OCI-LY3 (cell line): Measurements from ENCODE around the gene NR3C2.

ENCODE experiments used
- H2AFZ ChIP-seq: fragments of 200-600, 300-600 bp; shearing (Covaris generic); 2 replicates; pipeline ENCODE4 v1.6.0; 2014; ENCODE audit warnings: antibody characterized with exemption, low read depth, low read length
- H3K27ac ChIP-seq: fragments of 200-600, 300-600 bp; sonication (generic); 2 replicates; pipeline ENCODE4 v1.5.1; 2014; ENCODE audit warnings: mild to moderate bottlenecking, low read length, moderate library complexity, mixed read lengths
- H3K27me3 ChIP-seq: fragments of 200-600, 300-600 bp; sonication (generic); 2 replicates; pipeline ENCODE4 v1.6.1; 2014; ENCODE audit warnings: low read depth, low read length, mixed read lengths
- H3K36me3 ChIP-seq: fragments of 200-600, 300-600 bp; sonication (generic); replicated peaks from 2 replicates; pipeline ENCODE3; 2014; ENCODE audit warnings: low read depth, low read length, mixed read lengths
- H3K4me1 ChIP-seq: fragments of 300-600, 200-600 bp; sonication (generic); 2 replicates; pipeline ENCODE4 v1.6.1; 2014; ENCODE audit warnings: low read length, mixed read lengths
- H3K4me2 ChIP-seq: fragments of 200-600, 300-600 bp; sonication (generic); 2 replicates; pipeline ENCODE4 v1.6.1; 2014; ENCODE audit warnings: low read length, mixed read lengths
- H3K4me3 ChIP-seq: fragments of 300-600, 200-600 bp; sonication (generic); 2 replicates; pipeline ENCODE4 v1.5.1; 2014; ENCODE audit warnings: antibody characterized with exemption, mild to moderate bottlenecking, low read length, moderate library complexity
- H3K79me2 ChIP-seq: fragments of 300-600, 200-600 bp; shearing (Covaris generic); 2 replicates; pipeline ENCODE4 v1.6.1; 2014; ENCODE audit warnings: mild to moderate bottlenecking, low read length, mixed read lengths
- H3K9ac ChIP-seq: fragments of 300-600, 200-600 bp; shearing (Covaris generic); 2 replicates; pipeline ENCODE4 v1.6.0; 2014; ENCODE audit warnings: mild to moderate bottlenecking, low read length, moderate library complexity
- H3K9me3 ChIP-seq: fragments of 200-600, 300-600 bp; shearing (Covaris generic); 2 replicates; pipeline ENCODE4 v1.6.1; 2014; ENCODE audit warnings: low read length, mixed read lengths; ENCODE audit not compliant: insufficient read depth
- H4K20me1 ChIP-seq: fragments of 200-600, 300-600 bp; sonication (generic); 2 replicates; pipeline ENCODE4 v1.6.1; 2016; ENCODE audit warnings: low read length, mixed read lengths; ENCODE audit not compliant: insufficient read depth
- EZH2phosphoT487 ChIP-seq: fragments of 200-600 bp; shearing (Covaris generic); IDR thresholded peaks from 2 replicates; pipeline ENCODE4 v1.6.1; 2018; ENCODE audit warnings: antibody characterized with exemption, mixed run types, low read depth
- TF ChIP-seq, protein P1 (sequence below): fragments of 200-600, 300-600 bp; sonication (generic); IDR thresholded peaks from 2 replicates; pipeline ENCODE4 v1.5.1; 2014; ENCODE audit warnings: antibody characterized with exemption, low read length, low read depth

The NR3C2 gene

DNA sequence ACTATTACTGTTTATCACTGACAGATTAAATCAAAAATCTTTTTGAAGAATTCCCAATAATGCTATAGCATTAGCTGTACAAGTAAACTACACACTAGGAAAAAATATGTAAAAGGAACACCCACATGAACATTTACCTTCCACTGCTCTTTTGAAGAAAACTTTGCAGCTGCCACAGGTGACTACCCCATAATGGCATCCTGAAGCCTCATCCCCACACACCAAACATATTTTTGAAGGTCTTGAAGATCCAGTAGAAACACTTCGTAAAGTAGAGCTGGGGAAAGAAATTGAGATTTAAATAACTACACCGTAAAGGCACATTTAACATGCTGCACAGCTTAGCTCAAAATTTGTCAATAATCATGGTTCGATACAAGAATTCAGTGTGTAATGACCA lies 182.4 kb downstream of the NR3C2 start:
- TF ChIP-seq, protein P1, sequence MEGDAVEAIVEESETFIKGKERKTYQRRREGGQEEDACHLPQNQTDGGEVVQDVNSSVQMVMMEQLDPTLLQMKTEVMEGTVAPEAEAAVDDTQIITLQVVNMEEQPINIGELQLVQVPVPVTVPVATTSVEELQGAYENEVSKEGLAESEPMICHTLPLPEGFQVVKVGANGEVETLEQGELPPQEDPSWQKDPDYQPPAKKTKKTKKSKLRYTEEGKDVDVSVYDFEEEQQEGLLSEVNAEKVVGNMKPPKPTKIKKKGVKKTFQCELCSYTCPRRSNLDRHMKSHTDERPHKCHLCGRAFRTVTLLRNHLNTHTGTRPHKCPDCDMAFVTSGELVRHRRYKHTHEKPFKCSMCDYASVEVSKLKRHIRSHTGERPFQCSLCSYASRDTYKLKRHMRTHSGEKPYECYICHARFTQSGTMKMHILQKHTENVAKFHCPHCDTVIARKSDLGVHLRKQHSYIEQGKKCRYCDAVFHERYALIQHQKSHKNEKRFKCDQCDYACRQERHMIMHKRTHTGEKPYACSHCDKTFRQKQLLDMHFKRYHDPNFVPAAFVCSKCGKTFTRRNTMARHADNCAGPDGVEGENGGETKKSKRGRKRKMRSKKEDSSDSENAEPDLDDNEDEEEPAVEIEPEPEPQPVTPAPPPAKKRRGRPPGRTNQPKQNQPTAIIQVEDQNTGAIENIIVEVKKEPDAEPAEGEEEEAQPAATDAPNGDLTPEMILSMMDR, result no peak
- TF ChIP-seq EZH2phosphoT487, result no peak
- no peak overlapping the region for H3K9ac ChIP-seq
- H3K79me2 ChIP-seq, result no peaks in the 10 kb centered on the region
- no peak overlapping the region for H3K4me3 ChIP-seq
- no peak overlapping the region for H3K27ac ChIP-seq
- H3K27me3 ChIP-seq, result no peaks in the 10 kb centered on the region
- H3K9me3 ChIP-seq, result no peaks in the 10 kb centered on the region
- no peaks in the 10 kb centered on the region for H4K20me1 ChIP-seq
- H3K36me3 ChIP-seq, result no peaks in the 10 kb centered on the region
- no peak overlapping the region for H3K4me2 ChIP-seq
- H2AFZ ChIP-seq, result no peak overlapping the region
- H3K4me1 ChIP-seq, result no peaks in the 10 kb centered on the region

DNA sequence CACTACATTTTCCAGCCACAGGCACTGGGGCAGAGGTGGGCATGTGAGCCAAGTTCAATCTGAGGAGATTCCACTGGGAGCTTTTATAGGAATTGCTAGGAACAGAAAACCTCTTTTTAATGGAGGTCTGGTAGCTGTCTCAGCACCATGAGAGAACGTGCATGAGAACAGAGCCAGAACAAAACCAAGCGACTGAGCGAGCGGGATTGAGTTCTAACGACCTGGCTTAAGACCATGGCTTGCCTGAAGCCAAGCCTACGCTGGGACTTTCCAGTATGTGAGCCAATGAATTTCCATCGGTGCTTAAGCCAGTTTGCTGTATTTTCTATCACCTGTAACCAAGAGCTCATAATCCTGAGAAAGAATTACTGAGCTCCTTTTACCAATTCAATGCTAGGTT lies 183.7 kb downstream of the NR3C2 start:
- Histone ChIP-seq H3K27ac (no peak overlapping the region), H3K9ac (no peak overlapping the region), H3K4me2 (no peak overlapping the region), H2AFZ (no peak overlapping the region), H4K20me1 (no peaks in the 10 kb centered on the region), H3K27me3 (no peaks in the 10 kb centered on the region), H3K36me3 (no peaks in the 10 kb centered on the region), H3K4me1 (no peaks in the 10 kb centered on the region), H3K79me2 (no peaks in the 10 kb centered on the region), H3K9me3 (no peaks in the 10 kb centered on the region), H3K4me3 (no peak overlapping the region)
- TF ChIP-seq EZH2phosphoT487, result no peak
- TF ChIP-seq, protein P1, result no peak

DNA sequence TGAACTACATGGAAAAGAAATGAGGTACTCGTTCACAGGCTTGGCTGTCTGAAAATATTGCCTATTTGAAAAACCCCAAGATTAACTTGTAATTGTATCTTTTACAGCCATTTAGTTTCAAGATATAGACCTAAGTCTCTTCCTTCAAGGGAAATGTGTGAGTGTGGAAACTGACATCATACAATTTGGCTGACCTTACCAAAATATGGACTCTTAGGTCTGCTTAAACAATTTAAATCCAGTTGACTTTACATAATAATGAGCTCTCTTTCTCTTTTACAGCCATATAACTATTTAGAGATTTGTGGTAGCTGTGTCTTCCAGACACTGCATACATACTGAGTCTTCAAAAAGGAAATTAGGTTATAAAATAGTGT lies 186.9 kb downstream of the NR3C2 start:
- no peak overlapping the region for H2AFZ ChIP-seq
- no peak overlapping the region for H3K4me3 ChIP-seq
- no peaks in the 10 kb centered on the region for H3K4me1 ChIP-seq
- H3K27ac ChIP-seq, result no peak overlapping the region
- no peaks in the 10 kb centered on the region for H4K20me1 ChIP-seq
- H3K9me3 ChIP-seq, result no peaks in the 10 kb centered on the region
- H3K9ac ChIP-seq, result no peak overlapping the region
- H3K4me2 ChIP-seq, result no peak overlapping the region
- no peaks in the 10 kb centered on the region for H3K79me2 ChIP-seq
- TF ChIP-seq, protein P1, result no peak
- no peaks in the 10 kb centered on the region for H3K36me3 ChIP-seq
- no peaks in the 10 kb centered on the region for H3K27me3 ChIP-seq

DNA sequence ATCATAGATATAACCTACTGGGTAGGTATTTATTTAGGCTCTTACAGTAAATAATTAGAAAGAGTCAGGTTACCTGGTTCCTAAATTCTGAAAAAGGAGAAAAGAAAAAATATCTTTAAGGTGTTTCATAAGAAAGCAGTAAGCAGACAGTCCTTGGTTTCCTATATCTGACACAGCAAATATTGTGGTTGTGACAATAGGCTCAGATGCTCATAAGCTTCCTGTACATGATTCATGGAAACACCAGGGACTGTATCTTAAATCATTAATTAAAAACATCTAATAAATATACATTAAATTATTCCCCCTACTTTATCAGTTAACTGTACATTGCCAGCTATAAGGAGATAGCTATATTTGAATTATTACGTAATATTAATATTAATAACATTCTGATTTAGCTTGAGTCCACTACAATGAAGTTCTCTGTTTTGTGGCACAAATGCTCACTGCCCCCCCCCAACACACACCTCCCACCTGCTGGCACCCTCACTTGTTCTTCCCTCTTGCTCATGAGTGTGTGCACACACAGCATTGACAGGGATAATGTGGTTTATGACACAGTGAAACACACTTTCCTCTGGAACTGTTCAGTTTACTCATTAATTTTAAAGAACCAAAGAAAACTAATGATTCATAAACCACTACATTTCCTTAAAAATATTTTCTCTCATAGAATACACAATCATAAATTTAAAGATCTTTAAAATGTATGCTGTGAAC lies 187.4 kb downstream of the NR3C2 start:
- no peaks in the 10 kb centered on the region for H3K4me1 ChIP-seq
- H3K36me3 ChIP-seq, result no peaks in the 10 kb centered on the region
- no peaks in the 10 kb centered on the region for H3K27me3 ChIP-seq
- H3K79me2 ChIP-seq, result no peaks in the 10 kb centered on the region
- H3K9me3 ChIP-seq, result no peaks in the 10 kb centered on the region
- H4K20me1 ChIP-seq, result no peaks in the 10 kb centered on the region
- no peak overlapping the region for H3K9ac ChIP-seq
- no peak overlapping the region for H3K4me3 ChIP-seq
- no peak overlapping the region for H3K27ac ChIP-seq
- no peak overlapping the region for H3K4me2 ChIP-seq
- no peak overlapping the region for H2AFZ ChIP-seq
- no peak for TF ChIP-seq EZH2phosphoT487
